Activated CD4-positive, alpha-beta T cell treated with anti-CD3 and anti-CD28 coated beads, Interleukin-2, amount 10 ng/mL, durations not matched to agents 7 days and 5 days (primary cell): ENCODE data around the gene EBP. TPM values are rescaled to one million over a fixed set of nuclear protein-coding genes. Genes with fewer than 3 reads are reported as not detected.
"Not testable (repeated sequence)": the region's sequence is repeated elsewhere in the genome, so short reads cannot be mapped to it uniquely, and the experiment has no call there.

Source experiments
- CTCF ChIA-PET: fragments of 350-600 bp; sonication (Branson Sonifier 250); formaldehyde crosslinking; loops from one replicate; lab custom pipeline; 2021; ENCODE audit warnings: antibody characterized with exemption; lab: Charles Lee
- POLR2A ChIA-PET: fragments of 350-600 bp; sonication (Branson Sonifier 250); formaldehyde crosslinking; loops from one replicate; lab custom pipeline; 2021; ENCODE audit warnings: antibody characterized with exemption; lab: Charles Lee
- DNase-seq: peaks from one replicate; pipeline ENCODE4 v3.0.0-alpha.2; 2020
- H3K27ac Mint-ChIP-seq: one replicate; pipeline ENCODE4 v1.8.0; 2021; ENCODE audit warnings: mild to moderate bottlenecking, moderate library complexity, mixed read lengths
- H3K27me3 Mint-ChIP-seq: one replicate; pipeline ENCODE4 v1.8.0; 2021; ENCODE audit warnings: mixed read lengths
- H3K36me3 Mint-ChIP-seq: one replicate; pipeline ENCODE4 v1.8.0; 2021; ENCODE audit warnings: low read depth, mixed read lengths
- H3K4me1 Mint-ChIP-seq: one replicate; pipeline ENCODE4 v1.8.0; 2021; ENCODE audit warnings: mixed read lengths
- H3K4me3 Mint-ChIP-seq: one replicate; pipeline ENCODE4 v1.8.0; 2021; ENCODE audit warnings: mild to moderate bottlenecking, moderate library complexity, mixed read lengths
- H3K9me3 Mint-ChIP-seq: one replicate; pipeline ENCODE4 v1.8.0; 2021; ENCODE audit warnings: mixed read lengths
- total RNA-seq, 2 experiments: library from RNA; stranded (reverse); gene quantifications; one replicate each; pipeline ENCODE4 v1.2.3, GENCODE V29; 2021

The EBP gene
- total RNA-seq, 2 experiments from 2014 or later = 246 to 251 TPM

DNA sequence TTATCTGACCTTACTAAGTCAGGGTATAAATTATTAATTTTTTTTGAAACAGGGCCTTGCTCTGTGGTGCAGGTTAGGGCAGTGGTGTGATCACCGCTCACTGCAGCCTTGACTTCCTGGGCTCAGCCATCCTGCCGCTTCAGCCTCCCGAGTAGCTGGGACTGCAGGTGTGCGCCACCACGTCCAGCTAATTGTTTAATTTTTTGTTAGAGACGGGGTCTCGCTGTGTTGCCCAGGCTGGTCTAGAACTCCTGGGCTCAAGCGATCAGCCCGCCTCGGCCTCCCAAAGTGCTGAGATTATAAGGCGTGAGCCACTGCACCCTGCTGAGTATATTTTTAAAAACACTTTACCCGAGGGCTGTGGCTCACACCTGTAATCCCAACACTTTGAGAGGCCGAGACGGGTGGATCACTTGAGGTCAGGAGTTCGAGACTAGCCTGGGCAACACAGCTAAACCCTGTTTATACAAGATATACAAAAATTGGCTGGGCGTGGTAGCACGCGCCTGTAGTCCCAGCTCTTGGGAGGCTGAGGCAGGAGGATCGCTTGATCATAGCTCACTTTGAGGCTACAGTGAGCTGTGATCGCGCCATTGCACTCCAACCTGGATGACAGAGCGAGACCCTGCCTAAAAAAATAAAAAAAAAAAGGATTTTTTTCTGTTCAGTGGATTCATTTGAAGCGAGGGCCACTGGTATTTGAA, 17.2 kb downstream of the EBP start:
- H3K9me3 Mint-ChIP-seq = no peaks in the 10 kb centered on the region
- POLR2A ChIA-PET = interaction anchor here (0.6 kb wide), 1 partner anchor 319 kb away, joined by 3 read pairs; no protein-coding TSS in a partner anchor
- peaks cover 8% of the 10 kb centered on the region for H3K36me3 Mint-ChIP-seq
- CTCF ChIA-PET = interaction anchor here (0.6 to 1.7 kb wide), 11 partner anchors 9 to 689 kb away, joined by 3 to 9 read pairs (median 4); no protein-coding TSS in a partner anchor
- H3K27ac Mint-ChIP-seq = peak overlapping the region; percentile 99
- peak overlapping the region; percentile 92 for H3K4me3 Mint-ChIP-seq
- H3K27me3 Mint-ChIP-seq = no peaks in the 10 kb centered on the region
- H3K4me1 Mint-ChIP-seq = peaks cover 22% of the 10 kb centered on the region
- no peak for DNase-seq

DNA sequence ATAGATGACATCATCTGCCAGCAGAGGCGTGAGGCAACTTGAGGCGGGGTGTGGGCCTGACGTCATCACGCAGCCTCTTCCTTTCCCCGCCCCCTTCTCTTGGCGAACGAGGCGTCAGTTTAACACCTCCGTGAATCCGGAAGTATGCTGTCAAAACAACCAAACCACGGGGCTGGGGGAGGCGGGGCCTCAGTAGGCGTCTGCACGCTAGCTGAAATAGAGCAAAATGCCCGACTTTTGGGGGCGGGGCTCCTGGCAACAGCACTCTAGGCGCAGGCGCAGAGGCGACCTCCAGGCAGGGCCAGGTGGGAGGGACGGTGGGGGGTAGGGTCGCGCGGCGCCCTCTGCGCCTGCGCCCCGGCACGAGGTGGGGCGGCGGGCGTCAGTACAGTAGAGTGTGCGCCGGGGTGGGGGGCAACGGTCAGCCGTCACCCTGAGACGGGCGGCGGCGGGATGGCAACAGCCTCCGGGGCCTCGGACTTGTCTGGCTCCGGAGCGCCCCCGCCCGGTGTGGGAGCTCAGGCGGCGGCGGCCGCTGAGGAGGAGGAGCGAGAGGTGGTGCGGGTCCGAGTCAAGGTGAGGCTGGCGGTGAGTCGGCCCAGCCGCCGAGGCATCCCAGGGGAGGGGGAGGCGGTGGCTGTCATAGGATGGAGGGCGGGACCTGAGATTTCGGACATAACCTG, 17.9 kb downstream of the EBP start, which contains the start of gene TBC1D25:
Gene TBC1D25, plus strand, starts transcription at position 370 of the 683 bp plus-strand sequence. Its CDS starts 84 bp downstream, at position 454.
- Mint-ChIP-seq H3K4me3 (peak within 1 kb of the TSS; percentile 92), H3K36me3 (peaks cover 11% of the 10 kb centered on the region), H3K27ac (peak within 1 kb of the TSS; percentile 99), H3K4me1 (peaks cover 24% of the 10 kb centered on the region), H3K27me3 (no peaks in the 10 kb centered on the region), H3K9me3 (no peaks in the 10 kb centered on the region)
- POLR2A ChIA-PET = interaction anchor here (0.6 to 0.9 kb wide), 2 partner anchors 18 to 320 kb away, joined by 3 to 4 read pairs; partner anchors contain the start of gene EBP
- peak; percentile 97 for DNase-seq
- CTCF ChIA-PET = interaction anchor here (0.6 to 1.7 kb wide), 14 partner anchors 8 to 689 kb away, joined by 3 to 9 read pairs (median 4); no protein-coding TSS in a partner anchor

DNA sequence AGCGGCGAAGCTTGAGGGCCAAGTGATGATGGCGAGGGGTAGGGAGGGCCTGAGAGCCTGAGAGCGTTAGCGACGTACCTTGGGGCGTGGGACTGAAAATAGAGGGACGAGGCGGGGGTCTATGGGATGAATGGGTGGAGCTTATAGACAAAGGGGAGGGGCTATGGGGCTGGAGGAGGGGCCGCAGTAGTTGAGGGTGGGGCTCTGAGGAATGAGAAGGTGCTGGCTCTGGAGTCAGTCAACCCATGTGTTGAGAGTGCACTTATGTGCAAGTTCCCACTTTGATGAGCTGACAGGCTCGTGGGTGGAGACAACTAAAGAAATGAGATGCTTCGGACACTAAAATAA, 18.4 kb downstream of the EBP start:
- CTCF ChIA-PET = interaction anchor here (0.6 to 1.7 kb wide), 11 partner anchors 9 to 67 kb away, joined by 3 to 9 read pairs (median 4); no protein-coding TSS in a partner anchor
- POLR2A ChIA-PET = interaction anchor here (0.9 kb wide), 1 partner anchor 19 kb away, joined by 4 read pairs; the partner anchor contains the start of gene EBP
- peaks cover 24% of the 10 kb centered on the region for H3K4me1 Mint-ChIP-seq
- DNase-seq = peak; percentile 63
- H3K27ac Mint-ChIP-seq = peak overlapping the region; percentile 99
- H3K9me3 Mint-ChIP-seq = no peaks in the 10 kb centered on the region
- H3K4me3 Mint-ChIP-seq = peak overlapping the region; percentile 92
- no peaks in the 10 kb centered on the region for H3K27me3 Mint-ChIP-seq
- peaks cover 12% of the 10 kb centered on the region for H3K36me3 Mint-ChIP-seq

DNA sequence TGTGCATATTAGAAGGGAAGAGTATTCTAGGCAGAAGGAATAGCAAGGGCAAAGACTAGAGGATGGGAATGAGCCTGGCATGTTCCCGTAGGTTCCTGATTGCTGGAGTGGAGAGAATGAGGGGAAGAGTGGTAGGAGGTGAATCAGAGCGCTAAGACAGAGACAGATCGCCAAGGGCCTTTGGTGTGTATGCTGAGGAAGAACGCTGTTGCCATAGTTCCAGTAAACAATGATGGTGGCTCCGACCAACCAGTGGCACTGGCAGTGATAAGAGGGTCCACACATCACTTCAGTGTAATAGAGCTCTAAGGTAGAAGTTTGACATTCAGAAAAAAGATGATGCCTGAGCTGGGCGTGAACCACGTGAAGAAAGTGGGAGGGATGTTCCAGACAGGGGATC, 18.9 kb downstream of the EBP start:
- DNase-seq = no peak
- Mint-ChIP-seq H3K4me3 (peak overlapping the region; percentile 92), H3K27ac (peak overlapping the region; percentile 99), H3K4me1 (peaks cover 24% of the 10 kb centered on the region), H3K27me3 (no peaks in the 10 kb centered on the region), H3K9me3 (no peaks in the 10 kb centered on the region), H3K36me3 (peaks cover 14% of the 10 kb centered on the region)
- ChIA-PET POLR2A (interaction anchor here (0.9 kb wide), 1 partner anchor 19 kb away, joined by 4 read pairs; the partner anchor contains the start of gene EBP), CTCF (interaction anchor here (0.7 to 1.7 kb wide), 6 partner anchors 9 to 60 kb away, joined by 3 to 9 read pairs (median 5); no protein-coding TSS in a partner anchor)

DNA sequence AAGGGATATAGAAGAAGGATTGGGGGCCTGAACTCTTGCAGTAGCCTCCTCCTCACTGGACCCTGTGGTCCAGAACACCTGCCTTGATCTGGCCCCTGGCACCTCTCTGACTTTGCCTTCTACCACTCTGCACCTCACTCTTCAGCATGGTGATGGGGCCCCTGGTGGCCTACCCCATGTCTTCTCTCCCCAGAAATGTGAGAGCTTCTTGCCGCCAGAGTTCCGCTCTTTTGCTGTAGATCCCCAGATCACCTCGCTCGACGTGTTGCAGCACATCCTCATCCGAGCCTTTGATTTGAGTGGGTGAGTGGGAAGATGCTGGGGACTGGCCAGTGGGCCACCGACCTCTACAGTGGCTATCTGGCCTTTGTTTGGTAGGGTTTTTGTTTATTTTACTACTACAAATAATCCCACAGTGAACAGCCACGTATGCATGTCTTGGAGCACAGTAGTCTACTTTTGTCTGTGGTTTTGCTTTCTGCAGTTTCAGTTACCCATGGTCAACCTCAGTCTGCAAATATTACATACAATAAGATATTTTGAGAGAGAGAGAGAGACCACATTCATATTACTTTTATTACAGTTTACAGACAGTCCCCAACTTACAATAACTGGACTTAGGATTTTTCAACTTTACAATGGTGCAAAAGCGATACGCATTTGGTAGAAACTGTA, 19.7 kb downstream of the EBP start:
- Mint-ChIP-seq H3K4me1 (peaks cover 24% of the 10 kb centered on the region), H3K4me3 (peak overlapping the region; percentile 92), H3K9me3 (no peaks in the 10 kb centered on the region), H3K27ac (peak overlapping the region; percentile 65), H3K36me3 (peaks cover 16% of the 10 kb centered on the region), H3K27me3 (no peaks in the 10 kb centered on the region)
- CTCF ChIA-PET = interaction anchor here (0.6 to 1.5 kb wide), 3 partner anchors 10 to 17 kb away, joined by 3 to 7 read pairs (median 4); no protein-coding TSS in a partner anchor
- POLR2A ChIA-PET = no interaction called here
- DNase-seq = no peak

DNA sequence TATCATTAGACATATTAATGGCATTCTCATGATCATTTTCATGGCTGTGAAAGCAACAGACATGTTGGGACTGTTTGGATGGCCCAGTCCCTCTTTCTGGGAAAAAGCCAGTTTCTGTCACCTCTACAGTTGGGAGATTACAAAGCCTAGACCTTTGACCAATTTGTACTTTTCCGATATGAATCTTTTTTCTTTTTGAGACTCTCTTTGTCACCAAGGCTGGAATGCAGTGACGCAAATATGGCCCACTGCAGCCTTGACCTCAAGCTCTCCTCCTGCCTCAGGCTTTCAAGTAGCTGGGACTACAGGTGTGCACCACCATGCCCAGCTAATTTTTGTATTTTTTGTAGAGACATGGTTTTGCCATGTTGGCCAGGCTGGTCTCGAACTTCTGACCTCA, 27.3 kb downstream of the EBP start:
- ChIA-PET CTCF (no interaction called here), POLR2A (no interaction called here)
- H3K36me3 Mint-ChIP-seq = peaks cover 21% of the 10 kb centered on the region
- H3K9me3 Mint-ChIP-seq = no peaks in the 10 kb centered on the region
- H3K27me3 Mint-ChIP-seq = no peaks in the 10 kb centered on the region
- H3K4me1 Mint-ChIP-seq = peaks cover 1% of the 10 kb centered on the region
- H3K4me3 Mint-ChIP-seq = no peak overlapping the region
- no peak overlapping the region for H3K27ac Mint-ChIP-seq
- no peak for DNase-seq

DNA sequence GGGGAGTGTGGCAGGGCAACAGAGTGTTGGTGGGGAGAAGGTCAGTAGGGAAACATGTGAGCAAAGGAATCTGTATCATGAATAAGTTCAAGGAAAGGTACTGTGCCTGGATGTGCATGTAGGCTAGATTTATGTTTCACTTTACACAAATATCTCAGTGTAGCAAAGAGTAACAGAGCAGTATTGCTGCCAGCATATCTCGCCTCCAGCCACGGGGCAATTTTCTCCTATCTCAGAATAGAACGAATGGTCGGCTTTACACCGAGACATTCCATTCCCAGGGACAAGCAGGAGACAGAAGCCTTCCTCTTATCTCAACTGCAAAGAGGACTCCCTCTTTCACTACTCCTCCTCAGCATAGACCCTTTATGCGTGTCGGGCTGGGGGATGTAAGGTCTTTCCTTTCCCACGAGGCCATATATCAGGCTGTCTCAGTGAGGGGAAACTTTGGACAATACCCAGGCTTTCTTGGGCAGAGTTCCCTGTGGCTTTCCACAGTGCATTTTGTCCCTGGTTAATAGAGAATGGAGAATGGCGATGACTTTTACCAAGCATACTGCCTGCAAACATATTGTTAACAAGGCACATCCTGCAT, 34.2 kb downstream of the EBP start:
- POLR2A ChIA-PET = not testable (repeated sequence)

DNA sequence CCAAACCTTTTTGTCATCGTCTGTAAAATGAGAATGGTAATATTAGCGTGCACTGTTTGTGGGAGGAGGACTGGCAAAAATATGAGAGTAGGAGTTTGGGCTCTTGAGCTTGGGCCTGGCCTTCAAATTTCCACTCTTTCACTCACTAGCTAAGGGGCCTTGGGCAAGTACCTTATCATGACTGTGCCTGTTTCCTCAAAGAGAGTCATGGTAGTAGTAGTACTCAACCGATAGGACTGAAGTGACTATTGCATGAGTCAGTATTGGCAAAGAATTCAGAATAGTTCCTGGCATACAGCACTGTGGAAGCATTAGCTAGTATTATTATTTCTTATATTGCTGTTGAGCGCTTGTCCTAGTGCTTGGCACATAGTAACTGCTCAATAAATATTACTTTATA, 36.7 kb downstream of the EBP start:
- Mint-ChIP-seq H3K4me3 (no peak overlapping the region), H3K4me1 (no peaks in the 10 kb centered on the region), H3K27me3 (no peaks in the 10 kb centered on the region), H3K36me3 (peaks cover 19% of the 10 kb centered on the region), H3K9me3 (no peaks in the 10 kb centered on the region), H3K27ac (no peak overlapping the region)
- CTCF ChIA-PET = interaction anchor here (0.6 kb wide), 1 partner anchor 16 kb away, joined by 4 read pairs; no protein-coding TSS in a partner anchor
- POLR2A ChIA-PET = no interaction called here
- DNase-seq = no peak

More for the DNA sequence above, 34.2 kb downstream of the EBP start:
- CTCF ChIA-PET, H3K27ac Mint-ChIP-seq, H3K4me3 Mint-ChIP-seq, H3K9me3 Mint-ChIP-seq, DNase-seq, H3K27me3 Mint-ChIP-seq, H3K4me1 Mint-ChIP-seq: not testable (repeated sequence)
- peaks cover 18% of the 10 kb centered on the region for H3K36me3 Mint-ChIP-seq

DNA sequence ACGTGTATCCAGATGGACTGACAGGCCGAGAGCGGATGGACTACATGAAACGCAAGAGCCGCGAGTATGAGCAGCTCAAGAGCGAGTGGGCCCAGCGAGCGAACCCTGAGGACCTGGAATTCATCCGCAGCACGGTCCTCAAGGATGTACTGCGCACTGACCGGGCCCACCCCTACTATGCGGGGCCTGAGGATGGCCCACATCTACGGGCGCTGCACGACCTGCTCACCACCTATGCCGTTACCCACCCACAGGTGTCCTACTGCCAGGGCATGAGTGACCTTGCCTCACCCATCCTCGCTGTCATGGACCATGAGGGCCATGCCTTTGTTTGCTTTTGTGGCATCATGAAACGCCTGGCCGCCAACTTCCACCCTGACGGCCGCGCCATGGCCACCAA, 38.0 kb downstream of the EBP start:
- H3K9me3 Mint-ChIP-seq = no peaks in the 10 kb centered on the region
- no peaks in the 10 kb centered on the region for H3K4me1 Mint-ChIP-seq
- H3K36me3 Mint-ChIP-seq = peaks cover 15% of the 10 kb centered on the region
- DNase-seq = no peak
- H3K27ac Mint-ChIP-seq = no peak overlapping the region
- H3K4me3 Mint-ChIP-seq = no peak overlapping the region
- no peaks in the 10 kb centered on the region for H3K27me3 Mint-ChIP-seq
- ChIA-PET CTCF (no interaction called here), POLR2A (no interaction called here)

DNA sequence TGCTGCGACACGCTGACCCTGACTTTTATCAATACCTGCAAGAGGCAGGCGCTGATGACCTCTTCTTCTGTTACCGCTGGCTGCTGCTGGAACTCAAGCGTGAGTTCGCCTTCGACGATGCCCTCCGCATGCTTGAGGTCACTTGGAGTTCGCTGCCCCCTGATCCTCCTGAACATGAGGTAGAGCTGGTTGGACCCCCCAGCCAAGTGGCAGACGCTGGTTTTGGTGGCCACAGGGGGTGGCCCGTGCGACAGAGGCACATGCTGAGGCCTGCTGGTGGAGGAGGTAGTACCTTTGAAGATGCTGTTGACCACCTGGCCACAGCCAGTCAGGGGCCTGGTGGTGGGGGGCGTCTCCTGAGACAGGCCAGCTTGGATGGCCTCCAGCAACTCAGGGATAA, 38.4 kb downstream of the EBP start:
- CTCF ChIA-PET = no interaction called here
- Mint-ChIP-seq H3K4me3 (no peak overlapping the region), H3K36me3 (peaks cover 11% of the 10 kb centered on the region), H3K27ac (peak overlapping the region; percentile 25), H3K9me3 (no peaks in the 10 kb centered on the region), H3K27me3 (no peaks in the 10 kb centered on the region), H3K4me1 (no peaks in the 10 kb centered on the region)
- POLR2A ChIA-PET = no interaction called here
- DNase-seq = no peak

DNA sequence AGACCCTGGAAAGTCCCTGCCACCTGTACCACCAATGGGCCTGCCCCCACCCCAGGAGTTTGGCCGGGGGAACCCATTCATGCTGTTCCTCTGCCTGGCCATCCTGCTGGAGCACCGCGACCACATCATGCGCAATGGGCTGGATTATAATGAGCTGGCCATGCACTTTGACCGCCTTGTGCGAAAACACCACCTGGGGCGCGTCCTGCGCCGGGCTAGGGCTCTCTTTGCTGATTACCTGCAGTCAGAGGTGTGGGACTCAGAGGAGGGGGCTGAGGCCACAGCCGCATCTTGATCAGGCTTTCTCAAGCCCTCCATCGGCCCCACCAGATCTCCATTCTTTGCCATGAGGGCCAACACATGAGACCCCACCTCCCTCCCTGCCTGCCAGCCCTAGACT, 39.1 kb downstream of the EBP start:
- H3K36me3 Mint-ChIP-seq = peaks cover 8% of the 10 kb centered on the region
- DNase-seq = no peak
- H3K9me3 Mint-ChIP-seq = no peaks in the 10 kb centered on the region
- peak overlapping the region; percentile 50 for H3K27ac Mint-ChIP-seq
- ChIA-PET CTCF (no interaction called here), POLR2A (no interaction called here)
- H3K4me3 Mint-ChIP-seq = no peak overlapping the region
- H3K27me3 Mint-ChIP-seq = no peaks in the 10 kb centered on the region
- no peaks in the 10 kb centered on the region for H3K4me1 Mint-ChIP-seq

DNA sequence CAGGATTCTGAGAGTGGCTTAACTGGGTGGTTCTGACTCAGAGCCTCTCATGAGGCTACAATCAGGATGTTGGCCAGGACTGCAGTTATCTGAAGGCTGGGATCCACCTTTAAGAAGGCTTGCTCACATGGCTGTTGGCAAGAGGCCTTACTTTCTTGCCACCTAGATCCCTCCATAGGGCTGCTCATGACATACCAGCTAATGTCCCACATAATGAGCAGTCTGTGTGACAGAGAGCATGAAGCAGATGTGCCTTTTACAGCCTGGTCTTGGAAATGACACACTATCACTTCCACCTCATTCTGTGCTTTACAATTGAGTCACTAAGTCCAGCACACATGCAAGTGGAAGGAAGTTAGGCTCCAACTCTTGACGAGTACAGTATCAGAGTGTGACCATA, 48.4 kb downstream of the EBP start:
- peaks cover 7% of the 10 kb centered on the region for H3K36me3 Mint-ChIP-seq
- ChIA-PET POLR2A (no interaction called here), CTCF (no interaction called here)
- no peak for DNase-seq
- peak overlapping the region; percentile 13 for H3K27ac Mint-ChIP-seq
- H3K4me1 Mint-ChIP-seq = peaks cover 16% of the 10 kb centered on the region
- no peak overlapping the region for H3K4me3 Mint-ChIP-seq
- H3K9me3 Mint-ChIP-seq = no peaks in the 10 kb centered on the region
- no peaks in the 10 kb centered on the region for H3K27me3 Mint-ChIP-seq
